OCI-LY1 (cell line): Measurements from ENCODE around the gene ATP7B.

Source experiments
- H2AFZ ChIP-seq: fragments of 200-600 bp; sonication (generic), shearing (Covaris generic); 2 replicates; pipeline ENCODE4 v1.6.0; 2014; ENCODE audit warnings: antibody characterized with exemption, mild to moderate bottlenecking, low read length
- H3F3A ChIP-seq: fragments of 200-600 bp; sonication (generic), shearing (Covaris generic); 2 replicates; pipeline ENCODE4 v1.6.0; 2014; ENCODE audit warnings: mild to moderate bottlenecking, antibody characterized with exemption, low read length, moderate library complexity; ENCODE audit not compliant: insufficient read depth
- H3K27ac ChIP-seq: fragments of 200-600 bp; sonication (generic); 2 replicates; pipeline ENCODE4 v1.5.1; 2014; ENCODE audit warnings: low read length, mixed run types, mild to moderate bottlenecking, low read depth; ENCODE audit not compliant: poor library complexity, severe bottlenecking
- H3K27me3 ChIP-seq: fragments of 200-600 bp; sonication (generic); 2 replicates; pipeline ENCODE4 v1.6.0; 2014; ENCODE audit warnings: antibody characterized with exemption, mild to moderate bottlenecking, low read length, moderate library complexity; ENCODE audit not compliant: insufficient read depth
- H3K36me3 ChIP-seq: fragments of 200-600 bp; sonication (generic); 2 replicates; pipeline ENCODE4 v1.6.1; 2014; ENCODE audit warnings: mild to moderate bottlenecking, antibody characterized with exemption, low read length, moderate library complexity, mixed read lengths; ENCODE audit not compliant: insufficient read depth
- H3K4me1 ChIP-seq: fragments of 200-600 bp; sonication (generic); 2 replicates; pipeline ENCODE4 v1.5.1; 2014; ENCODE audit warnings: mild to moderate bottlenecking, low read length, moderate library complexity; ENCODE audit not compliant: insufficient read depth, severe bottlenecking
- H3K4me2 ChIP-seq: fragments of 200-600 bp; sonication (generic), shearing (Covaris generic); 2 replicates; pipeline ENCODE4 v1.6.1; 2014; ENCODE audit warnings: low read length
- H3K4me3 ChIP-seq: fragments of 200-600 bp; sonication (generic); 2 replicates; pipeline ENCODE4 v1.5.1; 2014; ENCODE audit warnings: low read length, low read depth, mild to moderate bottlenecking, mixed read lengths; ENCODE audit not compliant: poor library complexity, severe bottlenecking
- H3K79me2 ChIP-seq: fragments of 200-600 bp; shearing (Covaris generic); 2 replicates; pipeline ENCODE4 v1.6.1; 2016; ENCODE audit warnings: mixed run types, low read length, mixed read lengths; ENCODE audit not compliant: insufficient read depth
- H3K9ac ChIP-seq: fragments of 200-600 bp; sonication (generic), shearing (Covaris generic); 2 replicates; pipeline ENCODE4 v1.6.1; 2014; ENCODE audit warnings: mild to moderate bottlenecking, low read length, mixed read lengths
- H3K9me2 ChIP-seq: fragments of 200-600 bp; sonication (generic), shearing (Covaris generic); 2 replicates; pipeline ENCODE4 v1.6.1; 2014; ENCODE audit warnings: low read depth, mild to moderate bottlenecking, low read length, mixed read lengths
- H3K9me3 ChIP-seq: fragments of 200-600 bp; shearing (Covaris generic); 2 replicates; pipeline ENCODE4 v1.6.1; 2014; ENCODE audit warnings: low read length, mixed read lengths
- H4K20me1 ChIP-seq: fragments of 200-600 bp; sonication (generic), shearing (Covaris generic); 2 replicates; pipeline ENCODE4 v1.6.0; 2016; ENCODE audit warnings: mild to moderate bottlenecking, low read length; ENCODE audit not compliant: insufficient read depth
- CTCF ChIP-seq: fragments of 200-600 bp; sonication (generic), shearing (Covaris generic); IDR thresholded peaks from 2 replicates; pipeline ENCODE4 v1.5.1; 2017; ENCODE audit warnings: mild to moderate bottlenecking, antibody characterized with exemption, low read length, moderate library complexity, mixed read lengths
- EZH2 ChIP-seq: fragments of 200-600 bp; sonication (generic), shearing (Covaris generic); IDR thresholded peaks from 2 replicates; pipeline ENCODE4 v1.8.0; 2017; ENCODE audit warnings: borderline replicate concordance, mixed run types, mild to moderate bottlenecking, antibody characterized with exemption, low read length, moderate library complexity, mixed read lengths

The ATP7B gene

GRCh38 chr13:52048516-52048915 lies 37.3 kb upstream of the ATP7B start:
- Histone ChIP-seq H3K36me3 (no peaks in the 10 kb centered on the region), H3K4me2 (no peak overlapping the region), H3K9ac (no peak overlapping the region), H3K9me2 (no peaks in the 10 kb centered on the region), H3K4me1 (no peaks in the 10 kb centered on the region), H3K4me3 (no peak overlapping the region), H3K79me2 (no peaks in the 10 kb centered on the region), H3K9me3 (no peaks in the 10 kb centered on the region), H3K27ac (no peak overlapping the region), H2AFZ (no peak overlapping the region), H3F3A (no peaks in the 10 kb centered on the region), H3K27me3 (no peaks in the 10 kb centered on the region), H4K20me1 (no peaks in the 10 kb centered on the region)
- TF ChIP-seq EZH2, result no peak
- TF ChIP-seq CTCF, result no peak

- no peak overlapping the region for H3K4me2 ChIP-seq
- H3F3A ChIP-seq, result no peaks in the 10 kb centered on the region
- H3K4me3 ChIP-seq, result no peak overlapping the region
- no peaks in the 10 kb centered on the region for H3K79me2 ChIP-seq
- no peaks in the 10 kb centered on the region for H3K27me3 ChIP-seq
- no peaks in the 10 kb centered on the region for H3K36me3 ChIP-seq
- H3K9me3 ChIP-seq, result no peaks in the 10 kb centered on the region
- TF ChIP-seq EZH2 (no peak), CTCF (no peak)
- H3K4me1 ChIP-seq, result no peaks in the 10 kb centered on the region
- no peak overlapping the region for H3K27ac ChIP-seq
- H4K20me1 ChIP-seq, result no peaks in the 10 kb centered on the region
- H2AFZ ChIP-seq, result no peak overlapping the region
- H3K9ac ChIP-seq, result no peak overlapping the region
- no peaks in the 10 kb centered on the region for H3K9me2 ChIP-seq
Observed at GRCh38 chr13:52047463-52047862, 36.2 kb upstream of the ATP7B start.

- Histone ChIP-seq H3F3A (no peaks in the 10 kb centered on the region), H3K27me3 (no peaks in the 10 kb centered on the region), H2AFZ (no peak overlapping the region), H3K27ac (no peak overlapping the region), H3K4me3 (no peak overlapping the region), H3K9ac (no peak overlapping the region), H3K36me3 (no peaks in the 10 kb centered on the region), H4K20me1 (no peaks in the 10 kb centered on the region), H3K4me2 (no peak overlapping the region), H3K79me2 (no peaks in the 10 kb centered on the region), H3K9me2 (no peaks in the 10 kb centered on the region), H3K4me1 (no peaks in the 10 kb centered on the region), H3K9me3 (no peaks in the 10 kb centered on the region)
- TF ChIP-seq CTCF, result no peak
- TF ChIP-seq EZH2, result no peak
Observed at GRCh38 chr13:52043675-52044074, 32.4 kb upstream of the ATP7B start.
